Measurements from ENCODE around the gene SRPRB.

GRCh38 chr3:133799794-133800585 is 5.6 kb upstream of the SRPRB start:
- TF ChIP-seq EP300 (IDR thresholded peaks at IDR 0.05): no peak
- TF ChIP-seq CTCF (IDR thresholded peaks at IDR 0.05): no peak
